HL-60 (cell line): Measurements from ENCODE around the gene ITGB2.

Experiments
- DNase-seq, 2 experiments: peaks; one replicate each; pipeline ENCODE4 v3.0.0-alpha.2; 2010 to 2020; ENCODE audit warnings: low read depth in 1 of 2, low spot score in 1 of 2
- H3K27ac ChIP-seq: fragments of 250-450 bp; sonication (Bioruptor Pico); replicated peaks from 2 replicates; pipeline ENCODE4 v1.5.1; 2020; ENCODE audit warnings: mild to moderate bottlenecking, moderate library complexity
- H3K27me3 ChIP-seq: fragments of 250-450 bp; sonication (Bioruptor Pico); 2 replicates; pipeline ENCODE4 v1.5.1; 2021; ENCODE audit warnings: mild to moderate bottlenecking, moderate library complexity; ENCODE audit not compliant: insufficient read depth, poor library complexity, severe bottlenecking
- H3K4me3 ChIP-seq: replicated peaks from 2 replicates; pipeline ENCODE4 v1.5.1; 2011; ENCODE audit warnings: mild to moderate bottlenecking, control low read depth, low read length; ENCODE audit not compliant: insufficient read depth
- GABPA ChIP-seq: IDR thresholded peaks from 2 replicates; pipeline ENCODE4 v1.6.1; 2012; ENCODE audit warnings: low read depth
- POLR2AphosphoS5 ChIP-seq: IDR thresholded peaks from 2 replicates; pipeline ENCODE4 v1.6.1; 2012; ENCODE audit warnings: low read depth
- SPI1 ChIP-seq: IDR thresholded peaks from 2 replicates; pipeline ENCODE4 v1.6.1; 2012; ENCODE audit warnings: low read depth, mild to moderate bottlenecking, borderline replicate concordance
- TF ChIP-seq, protein P1 (sequence below): IDR thresholded peaks from 2 replicates; pipeline ENCODE4 v1.6.1; 2012; ENCODE audit warnings: low read depth; ENCODE audit not compliant: insufficient replicate concordance
- TF ChIP-seq, protein P2 (sequence below): IDR thresholded peaks from one replicate; pipeline ENCODE4 v1.5.1; 2011; ENCODE audit warnings: low read length, control low read depth, inconsistent platforms; ENCODE audit not compliant: insufficient read depth

ITGB2 gene

DNA sequence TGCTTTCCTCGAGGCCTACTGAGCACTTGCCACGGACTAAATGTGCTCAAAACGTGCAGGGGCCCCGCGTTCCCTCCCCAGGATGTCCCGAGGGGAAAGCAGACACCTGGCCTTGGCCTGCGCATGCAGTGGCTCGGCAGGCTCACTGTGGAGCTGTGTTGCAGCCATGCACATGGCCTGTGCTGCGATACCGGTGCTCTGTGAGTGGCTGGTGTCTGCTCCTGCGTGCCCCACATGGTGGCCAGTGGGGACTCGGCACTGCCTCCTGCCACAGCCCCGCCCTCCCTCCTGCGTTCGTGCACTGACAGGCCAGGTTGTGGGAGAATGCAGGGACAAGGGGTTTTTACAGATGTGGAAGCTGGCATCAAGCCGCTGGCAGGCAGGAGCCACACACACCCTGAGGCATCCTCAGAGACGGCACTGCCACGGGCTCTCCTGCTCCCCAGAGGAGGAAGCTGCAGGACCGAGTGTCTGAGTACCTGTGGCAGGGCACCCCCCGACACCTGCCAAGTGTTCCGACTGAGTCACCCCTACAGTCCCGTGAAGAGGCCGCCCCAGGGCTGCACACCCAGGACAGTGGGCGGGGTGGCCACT, 30.3 kb downstream of the ITGB2 start:
- DNase-seq = no peak
- Histone ChIP-seq H3K27ac (no peak overlapping the region), H3K4me3 (no peak overlapping the region), H3K27me3 (no peaks in the 10 kb centered on the region)
- TF ChIP-seq GABPA (no peak), POLR2AphosphoS5 (no peak), SPI1 (no peak)
- TF ChIP-seq, protein P1, sequence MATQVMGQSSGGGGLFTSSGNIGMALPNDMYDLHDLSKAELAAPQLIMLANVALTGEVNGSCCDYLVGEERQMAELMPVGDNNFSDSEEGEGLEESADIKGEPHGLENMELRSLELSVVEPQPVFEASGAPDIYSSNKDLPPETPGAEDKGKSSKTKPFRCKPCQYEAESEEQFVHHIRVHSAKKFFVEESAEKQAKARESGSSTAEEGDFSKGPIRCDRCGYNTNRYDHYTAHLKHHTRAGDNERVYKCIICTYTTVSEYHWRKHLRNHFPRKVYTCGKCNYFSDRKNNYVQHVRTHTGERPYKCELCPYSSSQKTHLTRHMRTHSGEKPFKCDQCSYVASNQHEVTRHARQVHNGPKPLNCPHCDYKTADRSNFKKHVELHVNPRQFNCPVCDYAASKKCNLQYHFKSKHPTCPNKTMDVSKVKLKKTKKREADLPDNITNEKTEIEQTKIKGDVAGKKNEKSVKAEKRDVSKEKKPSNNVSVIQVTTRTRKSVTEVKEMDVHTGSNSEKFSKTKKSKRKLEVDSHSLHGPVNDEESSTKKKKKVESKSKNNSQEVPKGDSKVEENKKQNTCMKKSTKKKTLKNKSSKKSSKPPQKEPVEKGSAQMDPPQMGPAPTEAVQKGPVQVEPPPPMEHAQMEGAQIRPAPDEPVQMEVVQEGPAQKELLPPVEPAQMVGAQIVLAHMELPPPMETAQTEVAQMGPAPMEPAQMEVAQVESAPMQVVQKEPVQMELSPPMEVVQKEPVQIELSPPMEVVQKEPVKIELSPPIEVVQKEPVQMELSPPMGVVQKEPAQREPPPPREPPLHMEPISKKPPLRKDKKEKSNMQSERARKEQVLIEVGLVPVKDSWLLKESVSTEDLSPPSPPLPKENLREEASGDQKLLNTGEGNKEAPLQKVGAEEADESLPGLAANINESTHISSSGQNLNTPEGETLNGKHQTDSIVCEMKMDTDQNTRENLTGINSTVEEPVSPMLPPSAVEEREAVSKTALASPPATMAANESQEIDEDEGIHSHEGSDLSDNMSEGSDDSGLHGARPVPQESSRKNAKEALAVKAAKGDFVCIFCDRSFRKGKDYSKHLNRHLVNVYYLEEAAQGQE = no peak
- TF ChIP-seq, protein P2, sequence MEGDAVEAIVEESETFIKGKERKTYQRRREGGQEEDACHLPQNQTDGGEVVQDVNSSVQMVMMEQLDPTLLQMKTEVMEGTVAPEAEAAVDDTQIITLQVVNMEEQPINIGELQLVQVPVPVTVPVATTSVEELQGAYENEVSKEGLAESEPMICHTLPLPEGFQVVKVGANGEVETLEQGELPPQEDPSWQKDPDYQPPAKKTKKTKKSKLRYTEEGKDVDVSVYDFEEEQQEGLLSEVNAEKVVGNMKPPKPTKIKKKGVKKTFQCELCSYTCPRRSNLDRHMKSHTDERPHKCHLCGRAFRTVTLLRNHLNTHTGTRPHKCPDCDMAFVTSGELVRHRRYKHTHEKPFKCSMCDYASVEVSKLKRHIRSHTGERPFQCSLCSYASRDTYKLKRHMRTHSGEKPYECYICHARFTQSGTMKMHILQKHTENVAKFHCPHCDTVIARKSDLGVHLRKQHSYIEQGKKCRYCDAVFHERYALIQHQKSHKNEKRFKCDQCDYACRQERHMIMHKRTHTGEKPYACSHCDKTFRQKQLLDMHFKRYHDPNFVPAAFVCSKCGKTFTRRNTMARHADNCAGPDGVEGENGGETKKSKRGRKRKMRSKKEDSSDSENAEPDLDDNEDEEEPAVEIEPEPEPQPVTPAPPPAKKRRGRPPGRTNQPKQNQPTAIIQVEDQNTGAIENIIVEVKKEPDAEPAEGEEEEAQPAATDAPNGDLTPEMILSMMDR = no peak

DNA sequence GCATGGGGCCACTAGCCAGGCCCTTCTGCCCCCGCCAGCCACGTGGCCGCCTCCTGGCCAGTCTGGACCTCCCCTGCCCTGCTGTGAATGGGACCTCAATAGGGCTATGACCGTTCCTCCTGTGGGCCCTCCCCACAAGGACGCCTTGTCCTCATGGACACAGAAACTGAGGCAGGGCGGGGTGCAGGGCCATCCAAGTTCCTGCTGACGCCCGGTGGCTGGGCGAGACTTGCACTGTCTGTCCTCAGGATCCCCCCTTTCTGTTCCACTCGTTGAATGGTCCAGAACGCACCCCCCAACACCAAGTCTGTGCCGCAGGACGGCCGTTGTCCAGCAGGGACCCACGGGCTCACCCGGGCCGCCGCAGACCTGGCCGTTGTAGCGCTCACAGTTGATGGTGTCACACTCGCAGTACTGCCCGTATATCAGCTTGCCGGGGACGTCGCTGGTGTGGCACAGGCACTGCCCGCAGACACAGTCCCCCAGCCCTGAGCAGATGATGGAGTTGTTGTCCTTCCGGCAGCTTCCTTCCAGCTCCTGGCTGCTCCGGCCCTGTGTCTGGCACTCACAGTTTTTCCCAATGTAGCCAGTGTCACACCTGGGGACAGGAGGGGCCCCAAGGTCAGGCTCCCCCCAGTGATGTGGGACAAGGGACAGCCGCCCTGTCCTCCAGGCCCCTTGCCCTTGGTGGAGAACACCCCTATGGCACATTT, 30.9 kb downstream of the ITGB2 start:
- DNase-seq = no peak
- Histone ChIP-seq H3K27me3 (no peaks in the 10 kb centered on the region), H3K4me3 (no peak overlapping the region), H3K27ac (no peak overlapping the region)
- TF ChIP-seq POLR2AphosphoS5 (no peak; the same call in 1 of the 2 replicates), GABPA (no peak), SPI1 (no peak)
- TF ChIP-seq, protein P2 = no peak
- TF ChIP-seq, protein P1 = no peak

DNA sequence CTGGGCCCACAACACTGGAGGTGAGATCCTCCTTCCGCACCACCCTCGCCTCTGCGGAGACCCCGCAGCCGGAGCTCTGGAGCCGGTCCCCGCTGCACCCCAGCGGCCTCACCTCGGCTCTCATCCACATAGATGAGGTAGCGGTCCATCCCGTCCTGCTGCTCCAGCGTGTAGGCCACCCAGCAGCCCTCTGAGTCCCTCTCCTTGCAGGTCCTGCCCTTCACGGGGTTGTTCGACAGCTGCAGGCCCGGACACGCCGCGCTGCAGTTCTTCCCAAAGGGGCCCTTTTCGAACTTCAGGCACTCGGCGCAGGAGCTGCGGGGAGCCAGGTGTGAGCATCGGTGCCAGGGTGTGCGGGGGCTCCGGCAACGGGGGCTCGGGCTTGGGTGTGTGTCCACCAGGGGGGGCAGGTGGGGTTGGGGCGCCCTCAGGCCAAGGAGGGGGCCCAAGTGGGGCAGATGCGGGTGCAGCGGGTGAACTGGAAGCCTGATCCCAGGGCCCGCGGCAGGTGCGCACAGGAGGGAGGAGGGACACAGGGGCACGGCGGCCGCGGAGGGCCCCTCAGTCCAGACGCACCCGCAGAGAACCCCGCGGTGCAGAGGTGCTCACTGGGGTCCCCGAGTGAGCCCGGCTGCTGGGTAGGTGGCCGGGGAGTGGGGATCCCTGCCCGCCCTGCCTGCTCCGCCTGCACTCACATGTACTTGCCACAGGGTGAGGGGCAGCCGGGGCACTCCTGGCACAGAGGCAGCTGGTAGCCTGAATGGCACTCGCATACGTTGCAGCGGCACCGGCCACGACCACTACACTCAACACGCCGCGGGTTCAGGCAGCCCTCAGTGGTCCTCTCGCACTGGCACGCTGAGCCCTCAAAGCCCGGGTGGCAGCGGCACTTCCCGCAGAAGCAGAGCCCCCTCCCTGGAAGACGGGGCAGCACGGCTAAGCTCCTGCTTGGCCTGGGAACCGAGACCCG, 31.8 kb downstream of the ITGB2 start:
- Histone ChIP-seq H3K27ac (no peak overlapping the region), H3K27me3 (no peaks in the 10 kb centered on the region), H3K4me3 (no peak overlapping the region)
- no peak for DNase-seq
- TF ChIP-seq SPI1 = no peak
